ENCODE results near the gene GDPD5. TPM values are rescaled to one million over a fixed set of nuclear protein-coding genes. Genes with fewer than 3 reads are reported as not detected.

Gene GDPD5
- polyA plus RNA-seq, 1 experiment: 1.4 TPM

- Histone ChIP-seq H3K27ac (ENCODE audit: low read depth, low read length) (no peak overlapping the region), H3K4me3 (ENCODE audit: low read depth, low read length) (no peak overlapping the region), H3K9me3 (ENCODE audit: control insufficient read depth, insufficient read depth, low read length) (no peaks in the 10 kb centered on the region), H3K27me3 (ENCODE audit: control insufficient read depth, insufficient read depth, low read length) (peaks cover 45% of the 10 kb centered on the region)
- CTCF ChIA-PET: interaction anchor here (1.6 to 1.8 kb wide), 2 partner anchors 10 to 27 kb away, joined by 3 read pairs; no protein-coding TSS in a partner anchor
- TF ChIP-seq CTCF (IDR thresholded peaks at IDR 0.05; ENCODE audit: low read depth, low read length): no peak
- no peak for DNase-seq (ENCODE audit: low read depth, low spot score)
- POLR2A ChIA-PET: no interaction called here
Observed at GRCh38 chr11:75434886-75435570, 90.7 kb downstream of the GDPD5 start.

- TF ChIP-seq CTCF (IDR thresholded peaks at IDR 0.05; ENCODE audit: low read depth, low read length): no peak
- Histone ChIP-seq H3K4me3 (ENCODE audit: low read depth, low read length) (no peak overlapping the region), H3K27ac (ENCODE audit: low read depth, low read length) (no peak overlapping the region), H3K9me3 (ENCODE audit: control insufficient read depth, insufficient read depth, low read length) (peaks cover 6% of the 10 kb centered on the region), H3K27me3 (ENCODE audit: control insufficient read depth, insufficient read depth, low read length) (peaks cover 52% of the 10 kb centered on the region)
- ChIA-PET POLR2A (no interaction called here), CTCF (interaction anchor here (1.8 to 2.1 kb wide), 2 partner anchors 10 to 26 kb away, joined by 3 to 6 read pairs; no protein-coding TSS in a partner anchor)
- DNase-seq (ENCODE audit: low read depth, low spot score): no peak
Observed at GRCh38 chr11:75434051-75434450, 91.7 kb downstream of the GDPD5 start.

GRCh38 chr11:75433443-75433842 lies 92.3 kb downstream of the GDPD5 start:
- POLR2A ChIA-PET: no interaction called here
- TF ChIP-seq CTCF (IDR thresholded peaks at IDR 0.05; ENCODE audit: low read depth, low read length): no peak
- no peak overlapping the region for H3K27ac ChIP-seq (ENCODE audit: low read depth, low read length)
- CTCF ChIA-PET: interaction anchor here (1.2 to 2.1 kb wide), 3 partner anchors 11 to 25 kb away, joined by 3 to 6 read pairs (median 3); no protein-coding TSS in a partner anchor
- peaks cover 10% of the 10 kb centered on the region for H3K9me3 ChIP-seq (ENCODE audit: control insufficient read depth, insufficient read depth, low read length)
- no peak for DNase-seq (ENCODE audit: low read depth, low spot score)
- H3K27me3 ChIP-seq (ENCODE audit: control insufficient read depth, insufficient read depth, low read length): peaks cover 55% of the 10 kb centered on the region
- no peak overlapping the region for H3K4me3 ChIP-seq (ENCODE audit: low read depth, low read length)

GRCh38 chr11:75432911-75433321 lies 92.8 kb downstream of the GDPD5 start, which contains the start of gene KLHL35:
Gene KLHL35 (minus strand): TSS chr11:75433203. CDS start chr11:75430629, 2,574 bp downstream.
- Histone ChIP-seq H3K9me3 (ENCODE audit: control insufficient read depth, insufficient read depth, low read length) (peaks cover 14% of the 10 kb centered on the region), H3K27me3 (ENCODE audit: control insufficient read depth, insufficient read depth, low read length) (peaks cover 56% of the 10 kb centered on the region), H3K27ac (ENCODE audit: low read depth, low read length) (no peak within 1 kb of the TSS), H3K4me3 (ENCODE audit: low read depth, low read length) (no peak within 1 kb of the TSS)
- ChIA-PET POLR2A (interaction anchor here (1.1 kb wide), 1 partner anchor 121 kb away, joined by 5 read pairs; no protein-coding TSS in a partner anchor), CTCF (interaction anchor here (1.2 to 2.1 kb wide), 2 partner anchors 11 to 14 kb away, joined by 3 to 6 read pairs; no protein-coding TSS in a partner anchor)
- DNase-seq (ENCODE audit: low read depth, low spot score): no peak
- TF ChIP-seq CTCF (IDR thresholded peaks at IDR 0.05; ENCODE audit: low read depth, low read length): no peak
